PC-9 (cell line): Measurements from ENCODE around the gene CCNDBP1. TPM values are rescaled to one million over a fixed set of nuclear protein-coding genes. Genes with fewer than 3 reads are reported as not detected.

Experiments used
- BruUV-seq: library from RNA; stranded (reverse); fragments of 400-500 nt; replicated peaks from 2 replicates; lab custom pipeline; 2021; lab: Mats Ljungman, UMichigan
- CTCF ChIA-PET: fragments of 300-600 bp; sonication (Branson Sonifier 250); formaldehyde crosslinking; loops from one replicate; lab custom pipeline; 2022; ENCODE audit warnings: antibody characterized with exemption; lab: Charles Lee
- POLR2A ChIA-PET: fragments of 300-600 bp; sonication (Branson Sonifier 250); formaldehyde crosslinking; loops from one replicate; lab custom pipeline; 2022; ENCODE audit warnings: antibody characterized with exemption; ENCODE audit not compliant: unreplicated experiment; lab: Charles Lee
- DNase-seq, 2 experiments: peaks; one replicate each; pipeline versions ENCODE4 v3.0.0 to v3.0.0-alpha.2; 2015 to 2022; ENCODE audit warnings: mixed read lengths in 1 of 2
- H2AFZ ChIP-seq: fragments of 200-600 bp; sonication (generic); 2 replicates; pipeline ENCODE4 v1.8.1; 2017; ENCODE audit warnings: antibody characterized with exemption
- H3F3A ChIP-seq: fragments of 200-600 bp; sonication (generic); 2 replicates; pipeline ENCODE4 v1.8.1; 2017; ENCODE audit warnings: antibody characterized with exemption, mild to moderate bottlenecking, low read depth; ENCODE audit not compliant: insufficient read depth
- H3K27ac ChIP-seq: fragments of 200-600 bp; sonication (generic); 2 replicates; pipeline ENCODE4 v1.6.1; 2016; ENCODE audit warnings: mixed run types
- H3K27me3 ChIP-seq: fragments of 200-600 bp; sonication (generic); 2 replicates; pipeline ENCODE4 v1.6.1; 2016; ENCODE audit warnings: low read depth, mixed run types; ENCODE audit not compliant: insufficient read depth
- H3K36me3 ChIP-seq: fragments of 200-600 bp; sonication (generic); 2 replicates; pipeline ENCODE4 v1.6.1; 2016; ENCODE audit warnings: low read depth, mixed run types
- H3K4me1 ChIP-seq: fragments of 200-600 bp; sonication (generic); replicated peaks from 2 replicates; pipeline ENCODE4 v1.6.1; 2016; ENCODE audit warnings: mixed run types; ENCODE audit not compliant: insufficient read depth
- H3K4me2 ChIP-seq: fragments of 200-600 bp; sonication (generic); 2 replicates; pipeline ENCODE4 v1.6.1; 2017; ENCODE audit warnings: mixed run types
- H3K4me3 ChIP-seq: fragments of 200-600 bp; sonication (generic); 2 replicates; pipeline ENCODE4 v1.6.1; 2016; ENCODE audit warnings: mixed run types
- H3K79me2 ChIP-seq: fragments of 200-600 bp; sonication (generic); 2 replicates; pipeline ENCODE4 v1.6.1; 2017; ENCODE audit warnings: low read depth, mixed run types
- H3K9me2 ChIP-seq: fragments of 200-600 bp; sonication (generic); 2 replicates; pipeline ENCODE4 v1.8.1; 2017; ENCODE audit warnings: mild to moderate bottlenecking; ENCODE audit not compliant: insufficient read depth
- H3K9me3 ChIP-seq: fragments of 200-600 bp; sonication (generic); 2 replicates; pipeline ENCODE4 v1.8.1; 2016; ENCODE audit warnings: low read depth; ENCODE audit not compliant: insufficient read depth
- H4K20me1 ChIP-seq: fragments of 200-600 bp; sonication (generic); 2 replicates; pipeline ENCODE4 v1.8.1; 2017; ENCODE audit not compliant: insufficient read depth
- CTCF ChIP-seq: fragments of 200-600 bp; sonication (generic); conservative IDR thresholded peaks from 2 replicates; pipeline ENCODE4 v1.6.1; 2017; ENCODE audit warnings: mixed run types, antibody characterized with exemption, mild to moderate bottlenecking, moderate library complexity
- EZH2 ChIP-seq: fragments of 200-600 bp; sonication (generic); IDR thresholded peaks from 2 replicates; pipeline ENCODE4 v1.8.0; 2017; ENCODE audit warnings: antibody characterized with exemption, low read depth
- intact Hi-C: fragments of 100-400 bp; cut with micrococcal nuclease; formaldehyde crosslinking; loops from one replicate; pipeline ENCODE4 v1.10.0; 2022; ENCODE audit not compliant: unreplicated experiment
- total RNA-seq: library from RNA; stranded (reverse); gene quantifications from 2 replicates; pipeline ENCODE4 v1.2.3, GENCODE V29; 2021

CCNDBP1 gene
- total RNA-seq, 1 experiment from 2014 or later: 44.0 TPM

- Histone ChIP-seq H3K27me3 (no peaks in the 10 kb centered on the region), H3K27ac (no peak overlapping the region), H3K9me3 (no peaks in the 10 kb centered on the region), H4K20me1 (no peaks in the 10 kb centered on the region), H3K36me3 (no peaks in the 10 kb centered on the region), H3K9me2 (no peaks in the 10 kb centered on the region), H3K79me2 (no peaks in the 10 kb centered on the region), H3K4me1 (no peaks in the 10 kb centered on the region), H3F3A (no peaks in the 10 kb centered on the region), H2AFZ (no peak overlapping the region), H3K4me2 (no peak overlapping the region), H3K4me3 (no peak overlapping the region)
- ChIA-PET POLR2A (interaction anchor here (0.6 to 0.7 kb wide), 2 partner anchors 16 to 83 kb away, joined by 3 to 5 read pairs; no protein-coding TSS in a partner anchor), CTCF (interaction anchor here (0.6 kb wide), 1 partner anchor 65 kb away, joined by 3 read pairs; no protein-coding TSS in a partner anchor)
- no peak for DNase-seq
- no TSS peak for BruUV-seq
- intact Hi-C loops: no loop called here
- no peak for TF ChIP-seq EZH2
- no peak for TF ChIP-seq CTCF
These were observed 25.6 kb downstream of the CCNDBP1 start for GRCh38 chr15:43210807-43211206.

GRCh38 chr15:43211224-43211735, 26.1 kb downstream of the CCNDBP1 start:
- POLR2A ChIA-PET: interaction anchor here (0.6 to 0.7 kb wide), 2 partner anchors 16 to 83 kb away, joined by 3 to 5 read pairs; no protein-coding TSS in a partner anchor

GRCh38 chr15:43212299-43212698, 27.1 kb downstream of the CCNDBP1 start:
- H3K4me3 ChIP-seq: no peak overlapping the region
- H3K27me3 ChIP-seq: no peaks in the 10 kb centered on the region
- ChIA-PET POLR2A (no interaction called here), CTCF (interaction anchor here (0.6 kb wide), 1 partner anchor 62 kb away, joined by 3 read pairs; no protein-coding TSS in a partner anchor)
- H3K36me3 ChIP-seq: no peaks in the 10 kb centered on the region
- H3K9me2 ChIP-seq: no peaks in the 10 kb centered on the region
- H3K79me2 ChIP-seq: no peaks in the 10 kb centered on the region
- H3K4me1 ChIP-seq: no peaks in the 10 kb centered on the region
- TF ChIP-seq EZH2: no peak
- no peak overlapping the region for H3K4me2 ChIP-seq
- BruUV-seq: no TSS peak
- no peak overlapping the region for H3K27ac ChIP-seq
- H3F3A ChIP-seq: 0 out of 2 replicates have a peak, but pooled peaks cover 3% of the 10 kb centered on the region
- no peak overlapping the region for H2AFZ ChIP-seq
- intact Hi-C loops: no loop called here
- no peaks in the 10 kb centered on the region for H4K20me1 ChIP-seq
- DNase-seq: no peak
- no peaks in the 10 kb centered on the region for H3K9me3 ChIP-seq

More at GRCh38 chr15:43211224-43211735, 26.1 kb downstream of the CCNDBP1 start:
- Histone ChIP-seq H3K36me3 (no peaks in the 10 kb centered on the region), H3K9me2 (no peaks in the 10 kb centered on the region), H3K4me1 (no peaks in the 10 kb centered on the region), H3K27me3 (no peaks in the 10 kb centered on the region), H3K79me2 (no peaks in the 10 kb centered on the region), H3K27ac (no peak overlapping the region), H4K20me1 (no peaks in the 10 kb centered on the region), H3K4me3 (no peak overlapping the region), H3K4me2 (no peak overlapping the region), H2AFZ (no peak overlapping the region), H3F3A (no peaks in the 10 kb centered on the region), H3K9me3 (no peaks in the 10 kb centered on the region)
- TF ChIP-seq CTCF: no peak
- intact Hi-C loops: no loop called here
- CTCF ChIA-PET: interaction anchor here (0.6 kb wide), 1 partner anchor 65 kb away, joined by 3 read pairs; no protein-coding TSS in a partner anchor
- DNase-seq: no peak
- no TSS peak for BruUV-seq
